PC-9 (cell line): Measurements from ENCODE around the gene ALPK1.

ENCODE experiments used
- CTCF ChIP-seq: fragments of 200-600 bp; sonication (generic); conservative IDR thresholded peaks from 2 replicates; pipeline ENCODE4 v1.6.1; 2017; ENCODE audit warnings: mixed run types, antibody characterized with exemption, mild to moderate bottlenecking, moderate library complexity
- EZH2 ChIP-seq: fragments of 200-600 bp; sonication (generic); IDR thresholded peaks from 2 replicates; pipeline ENCODE4 v1.8.0; 2017; ENCODE audit warnings: antibody characterized with exemption, low read depth

- TF ChIP-seq CTCF: no peak
- no peak for TF ChIP-seq EZH2
Observed at GRCh38 chr4:112257098-112257497, 40.1 kb upstream of the ALPK1 start.
